Activated naive CD8-positive, alpha-beta T cell treated with anti-CD3 and anti-CD28 coated beads for 36 hours (primary cell): ENCODE data around the gene LZTS3. TPM values are rescaled to one million over a fixed set of nuclear protein-coding genes. Genes with fewer than 3 reads are reported as not detected.
A peak's percentile ranks its signal among the peaks of the same experiment; 100 is the strongest.

Source experiments
- DNase-seq: peaks from one replicate; pipeline ENCODE4 v3.0.0; 2021
- H3K27ac Mint-ChIP-seq: one replicate; pipeline ENCODE4 v1.8.0; 2022; ENCODE audit warnings: mild to moderate bottlenecking, moderate library complexity, mixed read lengths
- H3K27me3 Mint-ChIP-seq: one replicate; pipeline ENCODE4 v1.8.0; 2022; ENCODE audit warnings: mild to moderate bottlenecking, mixed read lengths
- H3K36me3 Mint-ChIP-seq: one replicate; pipeline ENCODE4 v1.8.0; 2021; ENCODE audit warnings: mild to moderate bottlenecking, mixed read lengths
- H3K4me1 Mint-ChIP-seq: one replicate; pipeline ENCODE4 v1.8.0; 2021; ENCODE audit warnings: mixed read lengths
- H3K4me3 Mint-ChIP-seq: one replicate; pipeline ENCODE4 v1.8.0; 2022; ENCODE audit warnings: mild to moderate bottlenecking, moderate library complexity, mixed read lengths
- H3K9me3 Mint-ChIP-seq: one replicate; pipeline ENCODE4 v1.8.0; 2022; ENCODE audit warnings: mixed read lengths
- total RNA-seq, 2 experiments: library from RNA; stranded (reverse); gene quantifications; one replicate each; pipeline ENCODE4 v1.2.3, GENCODE V29; 2021

The LZTS3 gene
- total RNA-seq, 2 experiments from 2014 or later: 1.6 TPM

- DNase-seq: no peak
These were observed 7.0 kb upstream of the LZTS3 start for GRCh38 chr20:3180319-3180718.

GRCh38 chr20:3177746-3178485, 4.6 kb upstream of the LZTS3 start:
- Mint-ChIP-seq H3K4me3 (no peak overlapping the region), H3K4me1 (no peaks in the 10 kb centered on the region), H3K27ac (no peak overlapping the region), H3K9me3 (no peaks in the 10 kb centered on the region), H3K36me3 (no peaks in the 10 kb centered on the region), H3K27me3 (no peaks in the 10 kb centered on the region)
- DNase-seq: no peak

More at GRCh38 chr20:3180319-3180718, 7.0 kb upstream of the LZTS3 start:
- Mint-ChIP-seq H3K9me3 (no peaks in the 10 kb centered on the region), H3K27ac (no peak overlapping the region), H3K27me3 (no peaks in the 10 kb centered on the region), H3K4me3 (no peak overlapping the region), H3K4me1 (no peaks in the 10 kb centered on the region), H3K36me3 (no peaks in the 10 kb centered on the region)

DNA sequence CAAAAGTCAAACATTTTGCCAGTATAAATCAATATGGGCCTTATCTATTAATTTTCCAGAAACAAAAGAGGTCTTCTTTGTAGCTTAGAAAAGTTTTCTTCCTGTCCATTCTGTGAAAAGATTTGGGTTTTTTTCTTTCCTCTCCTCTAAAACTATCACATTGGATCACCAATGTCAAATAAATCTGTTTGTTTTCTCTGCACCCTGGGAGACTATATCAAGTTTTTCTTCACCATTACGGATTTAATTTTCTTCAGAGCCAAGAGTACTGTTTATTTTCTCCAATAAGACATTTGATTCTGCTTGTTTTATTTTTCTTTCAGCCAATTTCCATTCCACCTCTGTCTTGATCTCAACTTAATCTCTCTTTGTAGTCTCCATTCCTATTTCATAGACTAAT, 1.9 kb upstream of the LZTS3 start:
- no peak for DNase-seq
- Mint-ChIP-seq H3K27ac (no peak overlapping the region), H3K4me3 (no peak overlapping the region), H3K36me3 (no peaks in the 10 kb centered on the region), H3K4me1 (peaks cover 5% of the 10 kb centered on the region), H3K27me3 (no peaks in the 10 kb centered on the region), H3K9me3 (no peaks in the 10 kb centered on the region)

DNA sequence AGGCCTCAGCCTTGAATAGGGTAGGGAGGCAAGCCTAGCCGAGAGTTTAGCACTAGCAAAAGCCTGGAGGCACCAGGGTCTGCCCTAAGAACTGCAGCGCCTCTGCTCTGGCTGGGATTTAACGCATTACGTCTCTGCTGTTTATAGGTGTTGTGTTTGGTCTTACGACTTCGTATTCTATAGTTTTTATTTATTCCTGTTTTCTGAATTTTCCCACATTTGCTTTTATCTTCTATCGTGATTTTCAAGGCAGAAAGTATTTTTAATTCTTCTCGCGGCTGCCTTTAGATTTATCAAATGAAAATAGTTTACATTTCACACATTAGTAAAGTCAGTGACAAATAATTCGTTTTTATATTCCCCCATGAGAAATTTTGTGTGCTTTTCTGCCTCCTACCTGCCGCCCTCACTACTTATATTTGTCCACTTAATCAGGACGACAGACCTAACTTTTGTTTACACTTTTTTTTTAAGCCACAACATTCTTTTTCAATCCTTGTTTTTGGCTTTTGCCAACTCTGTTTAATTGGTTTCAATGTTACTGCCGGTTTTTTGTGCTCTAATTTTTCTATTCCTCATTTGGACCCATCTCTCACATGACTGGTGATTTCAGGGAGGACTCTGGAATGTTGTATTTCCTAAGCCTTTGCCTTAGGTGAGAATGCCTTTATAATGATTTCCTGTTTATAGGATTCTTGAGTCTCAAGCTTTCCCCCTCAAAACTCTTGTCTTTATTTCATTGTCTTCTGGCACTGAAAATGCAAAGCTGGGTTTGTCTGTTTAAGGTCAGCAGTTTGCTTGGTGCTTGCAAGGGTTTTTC, 1.3 kb upstream of the LZTS3 start:
- H3K9me3 Mint-ChIP-seq: no peaks in the 10 kb centered on the region
- H3K4me3 Mint-ChIP-seq: peak overlapping the region; percentile 80
- no peak overlapping the region for H3K27ac Mint-ChIP-seq
- no peaks in the 10 kb centered on the region for H3K36me3 Mint-ChIP-seq
- no peak for DNase-seq
- peaks cover 5% of the 10 kb centered on the region for H3K4me1 Mint-ChIP-seq
- H3K27me3 Mint-ChIP-seq: peaks cover 3% of the 10 kb centered on the region

- H3K4me3 Mint-ChIP-seq: peak overlapping the region; percentile 80
- H3K27me3 Mint-ChIP-seq: peaks cover 6% of the 10 kb centered on the region
These were observed 477 bp upstream of the LZTS3 start for GRCh38 chr20:3173610-3174441.

DNA sequence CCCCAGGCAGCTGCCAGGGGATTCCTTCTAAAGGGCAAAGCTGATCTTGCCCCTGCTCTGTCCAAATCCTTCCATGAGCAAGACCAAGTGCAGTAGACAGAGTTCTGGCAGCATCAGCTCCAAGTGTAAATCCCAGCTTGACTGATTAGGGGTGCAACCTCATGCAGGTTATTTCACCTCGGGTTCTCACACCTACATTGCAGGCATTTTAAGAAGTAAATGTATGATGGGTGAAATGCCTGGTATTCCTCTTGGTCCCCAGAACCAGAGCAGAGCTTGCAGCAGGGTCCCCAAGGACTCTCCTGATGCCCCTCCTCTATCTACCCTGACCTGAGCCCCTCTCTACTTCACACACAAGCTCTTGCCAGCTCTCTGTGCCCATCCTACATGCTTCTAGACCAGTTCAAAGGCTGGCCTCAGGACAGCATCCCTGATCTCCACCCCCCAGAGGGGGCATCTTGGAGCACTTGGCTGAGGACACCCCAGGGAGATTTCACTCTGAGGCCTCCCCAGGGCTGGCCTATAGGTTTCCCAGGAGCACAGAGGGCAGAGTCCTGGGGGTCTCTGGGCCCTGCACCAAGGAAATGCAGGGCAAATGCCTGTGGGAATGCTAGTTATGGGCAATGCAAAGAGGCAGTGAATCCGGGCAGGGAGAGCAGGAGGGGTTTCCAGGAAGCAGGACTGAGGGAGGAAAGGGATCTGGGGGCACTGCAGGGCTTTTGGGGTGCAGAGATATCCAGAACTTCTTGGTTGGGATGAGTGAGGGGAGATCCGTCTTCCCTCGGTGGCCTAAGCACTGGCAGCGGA, 1.0 kb downstream of the LZTS3 start:
- Mint-ChIP-seq H3K27ac (no peak overlapping the region), H3K27me3 (peaks cover 16% of the 10 kb centered on the region), H3K9me3 (no peaks in the 10 kb centered on the region), H3K4me1 (peaks cover 11% of the 10 kb centered on the region), H3K36me3 (no peaks in the 10 kb centered on the region), H3K4me3 (peak overlapping the region; percentile 80)
- DNase-seq: no peak

More at GRCh38 chr20:3173610-3174441, 477 bp upstream of the LZTS3 start:
- Mint-ChIP-seq H3K9me3 (no peaks in the 10 kb centered on the region), H3K27ac (no peak overlapping the region), H3K4me1 (peaks cover 5% of the 10 kb centered on the region), H3K36me3 (no peaks in the 10 kb centered on the region)
- DNase-seq: peak; percentile 94

- no peaks in the 10 kb centered on the region for H3K9me3 Mint-ChIP-seq
- H3K4me1 Mint-ChIP-seq: peaks cover 11% of the 10 kb centered on the region
- H3K27me3 Mint-ChIP-seq: peaks cover 17% of the 10 kb centered on the region
- H3K27ac Mint-ChIP-seq: no peak overlapping the region
- peak overlapping the region; percentile 80 for H3K4me3 Mint-ChIP-seq
- DNase-seq: no peak
- H3K36me3 Mint-ChIP-seq: no peaks in the 10 kb centered on the region
These were observed 1.8 kb downstream of the LZTS3 start for GRCh38 chr20:3171391-3172125.

GRCh38 chr20:3168829-3169590, 4.3 kb downstream of the LZTS3 start:
- no peak for DNase-seq
- Mint-ChIP-seq H3K4me3 (no peak overlapping the region), H3K27me3 (peaks cover 17% of the 10 kb centered on the region), H3K9me3 (no peaks in the 10 kb centered on the region), H3K36me3 (no peaks in the 10 kb centered on the region), H3K27ac (no peak overlapping the region), H3K4me1 (peaks cover 11% of the 10 kb centered on the region)

- H3K4me1 Mint-ChIP-seq: peaks cover 11% of the 10 kb centered on the region
- no peaks in the 10 kb centered on the region for H3K36me3 Mint-ChIP-seq
- no peak for DNase-seq
- no peak overlapping the region for H3K4me3 Mint-ChIP-seq
- no peaks in the 10 kb centered on the region for H3K9me3 Mint-ChIP-seq
- H3K27ac Mint-ChIP-seq: no peak overlapping the region
- peaks cover 17% of the 10 kb centered on the region for H3K27me3 Mint-ChIP-seq
These were observed 5.1 kb downstream of the LZTS3 start for GRCh38 chr20:3168079-3168828.

- DNase-seq: no peak
- Mint-ChIP-seq H3K36me3 (no peaks in the 10 kb centered on the region), H3K9me3 (no peaks in the 10 kb centered on the region), H3K27ac (no peak overlapping the region), H3K4me3 (no peak overlapping the region), H3K4me1 (peaks cover 10% of the 10 kb centered on the region), H3K27me3 (peaks cover 17% of the 10 kb centered on the region)
These were observed 5.6 kb downstream of the LZTS3 start for GRCh38 chr20:3167738-3168078.

DNA sequence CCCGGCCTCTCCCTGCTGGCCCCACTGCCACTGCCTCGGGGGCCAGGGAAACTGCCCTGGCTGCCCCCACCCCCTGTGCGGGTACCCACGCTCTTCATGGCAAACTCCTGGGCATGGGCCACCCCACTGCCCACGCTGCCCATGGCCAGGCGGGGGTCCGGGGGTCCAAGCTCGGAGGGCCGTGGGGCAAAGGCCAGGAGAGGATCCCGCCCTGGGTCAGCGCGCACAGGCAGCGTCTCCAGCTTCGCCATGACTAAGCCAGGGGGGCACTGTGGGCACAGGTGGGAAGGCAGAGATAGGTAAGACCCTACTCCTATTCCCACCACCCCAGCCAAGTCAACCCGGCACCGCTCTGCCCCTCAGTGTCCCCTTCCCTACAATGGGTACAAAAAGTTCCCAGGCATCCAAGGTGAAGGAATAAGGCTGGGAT, 6.4 kb downstream of the LZTS3 start:
- Mint-ChIP-seq H3K9me3 (no peaks in the 10 kb centered on the region), H3K27ac (no peak overlapping the region), H3K4me1 (peaks cover 6% of the 10 kb centered on the region), H3K4me3 (no peak overlapping the region), H3K36me3 (no peaks in the 10 kb centered on the region), H3K27me3 (peaks cover 17% of the 10 kb centered on the region)
- DNase-seq: no peak

GRCh38 chr20:3166338-3166912, 6.9 kb downstream of the LZTS3 start:
- Mint-ChIP-seq H3K9me3 (no peaks in the 10 kb centered on the region), H3K27ac (no peak overlapping the region), H3K27me3 (peaks cover 17% of the 10 kb centered on the region), H3K36me3 (no peaks in the 10 kb centered on the region), H3K4me1 (peaks cover 6% of the 10 kb centered on the region), H3K4me3 (no peak overlapping the region)
- no peak for DNase-seq
